ELR (cell line): ENCODE measurements around the gene APOO.
"Not testable (repeated sequence)": the region's sequence is repeated elsewhere in the genome, so short reads cannot be mapped to it uniquely, and the experiment has no call there.

Experiments
- DNase-seq: peaks from one replicate; pipeline ENCODE4 v3.0.0-alpha.2; 2015; ENCODE audit warnings: low read depth

Gene APOO

GRCh38 chrX:23902419-23902818 lies 5.3 kb downstream of the APOO start:
- peak; percentile 72 for DNase-seq

- DNase-seq: peak; percentile 85
Observed at GRCh38 chrX:23901805-23902204, 5.9 kb downstream of the APOO start.

GRCh38 chrX:23901060-23901459 lies 6.7 kb downstream of the APOO start:
- DNase-seq: peak; percentile 93

GRCh38 chrX:23900220-23900797 lies 7.4 kb downstream of the APOO start:
- peak; percentile 51 for DNase-seq

- peak; percentile 68 for DNase-seq
Observed at GRCh38 chrX:23898412-23898959, 9.3 kb downstream of the APOO start.

- DNase-seq: no peak
Observed at GRCh38 chrX:23896981-23897380, 10.8 kb downstream of the APOO start.

- not testable (repeated sequence) for DNase-seq
Observed at GRCh38 chrX:23896539-23896938, 11.2 kb downstream of the APOO start.

GRCh38 chrX:23894993-23895392 lies 12.7 kb downstream of the APOO start:
- not testable (repeated sequence) for DNase-seq

- peak; percentile 46 for DNase-seq
Observed at GRCh38 chrX:23890933-23891332, 16.8 kb downstream of the APOO start.

- peak; percentile 51 for DNase-seq
Observed at GRCh38 chrX:23888887-23889501, 18.7 kb downstream of the APOO start.

GRCh38 chrX:23887918-23888317 lies 19.8 kb downstream of the APOO start:
- DNase-seq: no peak

GRCh38 chrX:23887451-23887850 lies 20.3 kb downstream of the APOO start:
- no peak for DNase-seq

GRCh38 chrX:23885803-23886202 lies 21.9 kb downstream of the APOO start:
- DNase-seq: no peak

GRCh38 chrX:23884427-23885024 lies 23.2 kb downstream of the APOO start:
- DNase-seq: peak; percentile 85

GRCh38 chrX:23883737-23884354 lies 23.9 kb downstream of the APOO start:
- peak; percentile 87 for DNase-seq

- DNase-seq: no peak
Observed at GRCh38 chrX:23879380-23880090, 28.2 kb downstream of the APOO start.

- no peak for DNase-seq
Observed at GRCh38 chrX:23871905-23872546, 35.7 kb downstream of the APOO start.

- no peak for DNase-seq
Observed at GRCh38 chrX:23870041-23870440, 37.7 kb downstream of the APOO start.

- DNase-seq: no peak
Observed at GRCh38 chrX:23864742-23865326, 42.9 kb downstream of the APOO start.

GRCh38 chrX:23861952-23862351 lies 45.8 kb downstream of the APOO start:
- not testable (repeated sequence) for DNase-seq

GRCh38 chrX:23861215-23861896 lies 46.4 kb downstream of the APOO start:
- no peak for DNase-seq
